OCI-LY3 (cell line): ENCODE measurements around the gene ZNF763.
A peak's percentile ranks its signal among the peaks of the same experiment; 100 is the strongest.
"Not testable (repeated sequence)": the region's sequence is repeated elsewhere in the genome, so short reads cannot be mapped to it uniquely, and the experiment has no call there.

Experiments used
- H2AFZ ChIP-seq: fragments of 200-600, 300-600 bp; shearing (Covaris generic); 2 replicates; pipeline ENCODE4 v1.6.0; 2014; ENCODE audit warnings: antibody characterized with exemption, low read depth, low read length
- H3K27ac ChIP-seq: fragments of 200-600, 300-600 bp; sonication (generic); 2 replicates; pipeline ENCODE4 v1.5.1; 2014; ENCODE audit warnings: mild to moderate bottlenecking, low read length, moderate library complexity, mixed read lengths
- H3K27me3 ChIP-seq: fragments of 200-600, 300-600 bp; sonication (generic); 2 replicates; pipeline ENCODE4 v1.6.1; 2014; ENCODE audit warnings: low read depth, low read length, mixed read lengths
- H3K36me3 ChIP-seq: fragments of 200-600, 300-600 bp; sonication (generic); replicated peaks from 2 replicates; pipeline ENCODE3; 2014; ENCODE audit warnings: low read depth, low read length, mixed read lengths
- H3K4me1 ChIP-seq: fragments of 300-600, 200-600 bp; sonication (generic); 2 replicates; pipeline ENCODE4 v1.6.1; 2014; ENCODE audit warnings: low read length, mixed read lengths
- H3K4me2 ChIP-seq: fragments of 200-600, 300-600 bp; sonication (generic); 2 replicates; pipeline ENCODE4 v1.6.1; 2014; ENCODE audit warnings: low read length, mixed read lengths
- H3K4me3 ChIP-seq: fragments of 300-600, 200-600 bp; sonication (generic); 2 replicates; pipeline ENCODE4 v1.5.1; 2014; ENCODE audit warnings: antibody characterized with exemption, mild to moderate bottlenecking, low read length, moderate library complexity
- H3K79me2 ChIP-seq: fragments of 300-600, 200-600 bp; shearing (Covaris generic); 2 replicates; pipeline ENCODE4 v1.6.1; 2014; ENCODE audit warnings: mild to moderate bottlenecking, low read length, mixed read lengths
- H3K9ac ChIP-seq: fragments of 300-600, 200-600 bp; shearing (Covaris generic); 2 replicates; pipeline ENCODE4 v1.6.0; 2014; ENCODE audit warnings: mild to moderate bottlenecking, low read length, moderate library complexity
- H3K9me3 ChIP-seq: fragments of 200-600, 300-600 bp; shearing (Covaris generic); 2 replicates; pipeline ENCODE4 v1.6.1; 2014; ENCODE audit warnings: low read length, mixed read lengths; ENCODE audit not compliant: insufficient read depth
- H4K20me1 ChIP-seq: fragments of 200-600, 300-600 bp; sonication (generic); 2 replicates; pipeline ENCODE4 v1.6.1; 2016; ENCODE audit warnings: low read length, mixed read lengths; ENCODE audit not compliant: insufficient read depth
- CTCF ChIP-seq: fragments of 200-600, 300-600 bp; sonication (generic); IDR thresholded peaks from 2 replicates; pipeline ENCODE4 v1.5.1; 2014; ENCODE audit warnings: antibody characterized with exemption, low read length, low read depth
- EZH2phosphoT487 ChIP-seq: fragments of 200-600 bp; shearing (Covaris generic); IDR thresholded peaks from 2 replicates; pipeline ENCODE4 v1.6.1; 2018; ENCODE audit warnings: antibody characterized with exemption, mixed run types, low read depth

ZNF763 gene

GRCh38 chr19:11949201-11949600 is 15.6 kb upstream of the ZNF763 start:
- peaks cover 97% of the 10 kb centered on the region for H3K36me3 ChIP-seq
- H3K9ac ChIP-seq, result no peak overlapping the region
- no peaks in the 10 kb centered on the region for H3K27me3 ChIP-seq
- no peak overlapping the region for H2AFZ ChIP-seq
- no peaks in the 10 kb centered on the region for H3K4me1 ChIP-seq
- TF ChIP-seq EZH2phosphoT487 (no peak), CTCF (no peak)
- no peaks in the 10 kb centered on the region for H4K20me1 ChIP-seq
- no peak overlapping the region for H3K4me3 ChIP-seq
- no peak overlapping the region for H3K4me2 ChIP-seq
- H3K27ac ChIP-seq, result no peak overlapping the region
- peaks cover 20% of the 10 kb centered on the region for H3K79me2 ChIP-seq
- H3K9me3 ChIP-seq, result peaks cover 68% of the 10 kb centered on the region

- H3K9ac ChIP-seq, H2AFZ ChIP-seq, H3K4me3 ChIP-seq, H3K27me3 ChIP-seq, H3K4me2 ChIP-seq, H3K4me1 ChIP-seq, H4K20me1 ChIP-seq, H3K27ac ChIP-seq: not testable (repeated sequence)
- Histone ChIP-seq H3K9me3 (peaks cover 64% of the 10 kb centered on the region), H3K36me3 (peaks cover 94% of the 10 kb centered on the region), H3K79me2 (peaks cover 15% of the 10 kb centered on the region)
Measured at GRCh38 chr19:11949614-11950080, 15.2 kb upstream of the ZNF763 start.

- no peak overlapping the region for H3K9ac ChIP-seq
- peaks cover 9% of the 10 kb centered on the region for H3K79me2 ChIP-seq
- H3K9me3 ChIP-seq, result peaks cover 58% of the 10 kb centered on the region
- no peak overlapping the region for H3K4me3 ChIP-seq
- no peaks in the 10 kb centered on the region for H3K27me3 ChIP-seq
- H3K36me3 ChIP-seq, result peaks cover 88% of the 10 kb centered on the region
- no peaks in the 10 kb centered on the region for H3K4me1 ChIP-seq
- H4K20me1 ChIP-seq, result no peaks in the 10 kb centered on the region
- H3K27ac ChIP-seq, result no peak overlapping the region
- H2AFZ ChIP-seq, result no peak overlapping the region
- no peak overlapping the region for H3K4me2 ChIP-seq
- TF ChIP-seq CTCF, result no peak
- TF ChIP-seq EZH2phosphoT487, result no peak
Measured at GRCh38 chr19:11950312-11950711, 14.5 kb upstream of the ZNF763 start.

- H3K27ac ChIP-seq, result peak overlapping the region; percentile 56
- TF ChIP-seq CTCF, result peak; percentile 93
- TF ChIP-seq EZH2phosphoT487, result no peak
- peak overlapping the region; percentile 78 for H3K4me3 ChIP-seq
- H4K20me1 ChIP-seq, result no peaks in the 10 kb centered on the region
- no peak overlapping the region for H3K9ac ChIP-seq
- H3K79me2 ChIP-seq, result no peaks in the 10 kb centered on the region
- H3K36me3 ChIP-seq, result no peaks in the 10 kb centered on the region
- H3K4me1 ChIP-seq, result peaks cover 21% of the 10 kb centered on the region
- H3K27me3 ChIP-seq, result no peaks in the 10 kb centered on the region; the same call in 1 of the 2 replicates
- peak overlapping the region; percentile 73 for H3K4me2 ChIP-seq
- no peak overlapping the region for H2AFZ ChIP-seq
- no peaks in the 10 kb centered on the region for H3K9me3 ChIP-seq
Measured at GRCh38 chr19:11963566-11964355, 1.1 kb upstream of the ZNF763 start.
